Thyroid gland (tissue), 4 donors: ENCODE results near the gene HHIP. TPM values are rescaled to one million over a fixed set of nuclear protein-coding genes. Genes with fewer than 3 reads are reported as not detected.

ENCODE experiments used
- DNase-seq, 2 donors: peaks; one replicate each; pipeline ENCODE4 v3.0.0-alpha.2; 2019
- H3K27ac ChIP-seq, 3 donors: fragments of 200-600 bp; sonication (generic); 1 replicate in 2 of 3; 2 replicates in 1 of 3; pipeline ENCODE4 v1.5.1; 2016 to 2019; ENCODE audit warnings: mild to moderate bottlenecking in 1 of 3, moderate library complexity in 1 of 3
- H3K27me3 ChIP-seq: fragments of 200-600 bp; sonication (generic); one replicate; pipeline ENCODE4 v1.5.1; 2019
- H3K36me3 ChIP-seq, 2 donors: fragments of 200-600 bp; sonication (generic); one replicate each; pipeline ENCODE4 v1.5.1; 2016 to 2019
- H3K4me1 ChIP-seq, 2 donors: fragments of 200-600 bp; sonication (generic); one replicate each; pipeline ENCODE4 v1.5.1; 2017 to 2019
- H3K4me3 ChIP-seq, 3 donors: fragments of 200-600 bp; sonication (generic); replicated peaks in 1 of 3; 1 replicate in 2 of 3; 2 replicates in 1 of 3; pipeline ENCODE4 v1.5.1; 2016; ENCODE audit warnings: mild to moderate bottlenecking in 1 of 3
- H3K9me3 ChIP-seq: fragments of 200-600 bp; sonication (generic); one replicate; pipeline ENCODE4 v1.5.1; 2017
- POLR2A ChIP-seq, 2 donors: fragments of 450-650 bp; IDR thresholded peaks; one replicate each; pipeline ENCODE4 v1.6.1; 2017; ENCODE audit warnings: antibody characterized with exemption in 2 of 2, mild to moderate bottlenecking in 2 of 2, moderate library complexity in 1 of 2
- WGBS, 2 donors: methylation state at CpG; one replicate each; pipeline ENCODE4 v1.1.5; 2017; 5-methylcytosine and 5-hydroxymethylcytosine counted together
- intact Hi-C: fragments of 100-400 bp; cut with DNase I; formaldehyde crosslinking; loops from one replicate; pipeline ENCODE4 v1.15.1; 2023
- total RNA-seq, 4 donors: library from RNA; depleted of rRNA; stranded (reverse); fragments of >200 nt; gene quantifications; one replicate each; pipeline ENCODE4 v1.2.3, GENCODE V29; 2016
- TF ChIP-seq, protein P1 (sequence below), 6 experiments: fragments of 200-600 bp in 3 of 6; fragments of 450-650 bp in 3 of 6; sonication (generic) in 3 of 6; IDR thresholded peaks; one replicate each; pipeline ENCODE4 v1.5.1; 2016 to 2019; ENCODE audit warnings: antibody characterized with exemption in 6 of 6, mild to moderate bottlenecking in 2 of 6, inconsistent platforms in 1 of 6, moderate library complexity in 1 of 6

The HHIP gene
- total RNA-seq, 4 donors from 2014 or later, result 0.33 to 0.81 (median 0.47) TPM

GRCh38 chr4:144667500-144667899 lies 21.5 kb downstream of the HHIP start:
- Histone ChIP-seq H3K27ac (no peak overlapping the region), H3K27me3 (no peaks in the 10 kb centered on the region), H3K4me1 (no peaks in the 10 kb centered on the region), H3K36me3 (no peaks in the 10 kb centered on the region), H3K9me3 (no peaks in the 10 kb centered on the region), H3K4me3 (no peak overlapping the region)
- WGBS, 2 donors, result 70 to 72% methylated on average over 2 of the region's 2 CpGs
- no peak for DNase-seq
- intact Hi-C loops, result no loop called here
- TF ChIP-seq POLR2A (IDR thresholded peaks at IDR 0.05), result no peak
- TF ChIP-seq, protein P1, sequence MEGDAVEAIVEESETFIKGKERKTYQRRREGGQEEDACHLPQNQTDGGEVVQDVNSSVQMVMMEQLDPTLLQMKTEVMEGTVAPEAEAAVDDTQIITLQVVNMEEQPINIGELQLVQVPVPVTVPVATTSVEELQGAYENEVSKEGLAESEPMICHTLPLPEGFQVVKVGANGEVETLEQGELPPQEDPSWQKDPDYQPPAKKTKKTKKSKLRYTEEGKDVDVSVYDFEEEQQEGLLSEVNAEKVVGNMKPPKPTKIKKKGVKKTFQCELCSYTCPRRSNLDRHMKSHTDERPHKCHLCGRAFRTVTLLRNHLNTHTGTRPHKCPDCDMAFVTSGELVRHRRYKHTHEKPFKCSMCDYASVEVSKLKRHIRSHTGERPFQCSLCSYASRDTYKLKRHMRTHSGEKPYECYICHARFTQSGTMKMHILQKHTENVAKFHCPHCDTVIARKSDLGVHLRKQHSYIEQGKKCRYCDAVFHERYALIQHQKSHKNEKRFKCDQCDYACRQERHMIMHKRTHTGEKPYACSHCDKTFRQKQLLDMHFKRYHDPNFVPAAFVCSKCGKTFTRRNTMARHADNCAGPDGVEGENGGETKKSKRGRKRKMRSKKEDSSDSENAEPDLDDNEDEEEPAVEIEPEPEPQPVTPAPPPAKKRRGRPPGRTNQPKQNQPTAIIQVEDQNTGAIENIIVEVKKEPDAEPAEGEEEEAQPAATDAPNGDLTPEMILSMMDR (IDR thresholded peaks at IDR 0.05), result no peak

DNA sequence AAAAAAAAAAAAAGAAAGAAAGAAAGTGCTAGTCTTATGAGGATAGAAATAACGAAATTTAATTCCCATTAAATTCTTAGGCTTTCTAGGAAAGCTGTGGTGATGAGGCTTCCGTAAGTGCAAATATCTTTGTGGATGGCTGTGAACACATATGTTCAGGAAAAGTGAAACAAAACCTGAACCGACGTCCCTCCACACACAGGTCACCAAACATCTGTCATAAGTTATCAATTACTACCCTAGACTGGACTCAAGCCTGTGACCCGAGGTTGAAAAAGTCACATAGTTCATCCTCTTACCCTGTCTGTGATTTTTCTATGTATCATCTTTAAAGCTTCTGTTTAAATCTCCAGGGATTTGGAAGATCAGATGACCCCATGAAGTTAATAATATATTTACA lies 24.8 kb downstream of the HHIP start:
- Histone ChIP-seq H3K27ac (no peak overlapping the region), H3K4me1 (no peaks in the 10 kb centered on the region), H3K9me3 (no peaks in the 10 kb centered on the region), H3K36me3 (no peaks in the 10 kb centered on the region), H3K27me3 (no peaks in the 10 kb centered on the region), H3K4me3 (no peak overlapping the region)
- 72 to 83% methylated on average over 5 of the region's 5 CpGs for WGBS, 2 donors
- TF ChIP-seq POLR2A (IDR thresholded peaks at IDR 0.05), result no peak
- TF ChIP-seq, protein P1 (IDR thresholded peaks at IDR 0.05), result no peak
- intact Hi-C loops, result no loop called here
- no peak for DNase-seq

GRCh38 chr4:144674711-144675110 lies 28.8 kb downstream of the HHIP start:
- 46 to 55% methylated on average over 1 of the region's 1 CpG for WGBS, 2 donors
- no peak for TF ChIP-seq POLR2A (IDR thresholded peaks at IDR 0.05)
- TF ChIP-seq, protein P1 (IDR thresholded peaks at IDR 0.05), result no peak
- H3K4me1 ChIP-seq, result no peaks in the 10 kb centered on the region

GRCh38 chr4:144681806-144682205 lies 35.9 kb downstream of the HHIP start:
- 57% methylated on average over 3 of the region's 3 CpGs for WGBS, 2 donors
- Histone ChIP-seq H3K27me3 (no peaks in the 10 kb centered on the region), H3K9me3 (no peaks in the 10 kb centered on the region), H3K4me3 (no peak overlapping the region), H3K4me1 (no peaks in the 10 kb centered on the region), H3K36me3 (no peaks in the 10 kb centered on the region), H3K27ac (no peak overlapping the region)
- no peak for TF ChIP-seq POLR2A (IDR thresholded peaks at IDR 0.05)
- TF ChIP-seq, protein P1 (IDR thresholded peaks at IDR 0.05), result no peak
- DNase-seq, result no peak
- intact Hi-C loops, result no loop called here

More at GRCh38 chr4:144674711-144675110, 28.8 kb downstream of the HHIP start:
- intact Hi-C loops, result no loop called here
- no peak for DNase-seq
- no peak overlapping the region for H3K4me3 ChIP-seq
- H3K27me3 ChIP-seq, result no peaks in the 10 kb centered on the region
- H3K9me3 ChIP-seq, result no peaks in the 10 kb centered on the region
- no peaks in the 10 kb centered on the region for H3K36me3 ChIP-seq
- H3K27ac ChIP-seq, result no peak overlapping the region

- 95 to 96% methylated on average over 8 of the region's 8 CpGs for WGBS, 2 donors
These were observed 37.6 kb downstream of the HHIP start for GRCh38 chr4:144683516-144683915.

More at GRCh38 chr4:144683516-144683915, 37.6 kb downstream of the HHIP start:
- TF ChIP-seq, protein P1 (IDR thresholded peaks at IDR 0.05), result no peak
- no peak for TF ChIP-seq POLR2A (IDR thresholded peaks at IDR 0.05)
- intact Hi-C loops, result no loop called here
- no peak for DNase-seq
- H3K4me3 ChIP-seq, result no peak overlapping the region
- no peaks in the 10 kb centered on the region for H3K27me3 ChIP-seq
- H3K36me3 ChIP-seq, result no peaks in the 10 kb centered on the region
- no peak overlapping the region for H3K27ac ChIP-seq
- H3K4me1 ChIP-seq, result no peaks in the 10 kb centered on the region
- H3K9me3 ChIP-seq, result no peaks in the 10 kb centered on the region
